ENCODE measurements around the gene BAIAP2. TPM values are rescaled to one million over a fixed set of nuclear protein-coding genes. Genes with fewer than 3 reads are reported as not detected.
A peak's percentile ranks its signal among the peaks of the same experiment; 100 is the strongest.

The BAIAP2 gene
- total RNA-seq, 4 donors from 2014 or later: 7.3 to 36.1 (median 15.4) TPM

DNA sequence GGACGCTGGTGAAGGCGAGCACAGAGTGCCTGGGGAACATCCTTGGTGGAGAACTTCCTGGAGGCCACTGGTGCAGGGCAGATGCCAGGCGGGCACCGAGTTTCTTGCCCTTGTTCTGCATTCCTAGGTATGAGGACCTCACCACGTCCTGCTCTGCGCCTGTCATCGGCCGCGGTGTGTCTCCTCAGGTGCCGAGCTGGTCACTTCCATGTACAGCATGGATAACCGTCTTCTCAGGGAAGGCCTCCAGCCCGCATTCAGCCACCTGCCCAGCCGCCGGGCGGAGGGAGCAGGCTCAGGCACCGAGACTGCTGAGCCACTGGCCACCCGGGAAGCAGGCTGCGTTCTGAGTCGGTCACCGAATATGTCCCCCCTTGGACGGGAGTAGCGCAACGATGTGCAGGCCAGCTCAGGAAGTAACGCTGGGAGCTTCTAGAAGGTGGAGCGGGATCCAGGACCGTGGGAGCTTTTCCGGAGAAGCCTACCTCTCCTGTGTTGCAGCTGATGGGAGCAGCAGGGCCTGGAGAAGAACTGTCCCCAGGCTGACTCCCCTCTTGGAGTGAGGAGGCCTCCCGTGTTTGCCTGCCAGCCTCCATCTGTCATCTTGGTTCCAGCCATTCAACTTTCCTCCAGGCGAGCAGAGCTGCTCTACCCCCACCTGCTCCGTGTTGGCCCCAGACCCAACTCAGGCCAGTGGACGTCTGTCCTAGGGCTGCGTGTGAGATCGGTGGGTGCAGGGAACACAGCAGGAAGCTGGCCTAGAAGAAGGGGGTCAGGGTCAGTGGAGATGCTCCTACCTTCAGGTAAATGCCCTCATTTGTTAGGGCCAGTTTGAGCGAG, 2.1 kb upstream of the BAIAP2 start:
- intact Hi-C loops (cut with DNase I; ENCODE audit: low total_unique reads): loop anchor here (10.0 kb wide), 1 partner anchor 192 kb away; the partner anchor contains the start of gene CEP131
- Histone ChIP-seq H3K4me1 (peaks cover 7 to 15% of the 10 kb centered on the region in 2 donors), H3K36me3 (no peaks in the 10 kb centered on the region), H3K4me3 (no peak overlapping the region), H3K9me3 (no peaks in the 10 kb centered on the region), H3K27ac (no peak overlapping the region), H3K27me3 (peaks cover 13 to 17% (median 17%) of the 10 kb centered on the region in 3 donors)
- DNase-seq (no peak), ATAC-seq (no peak)
- TF ChIP-seq POLR2A (IDR thresholded peaks at IDR 0.05) (no peak), CTCF (IDR thresholded peaks at IDR 0.05 in 4 of 5, conservative IDR thresholded peaks at IDR 0.05 in 1 of 5) (no peak)
- in situ Hi-C loops (cut with MboI; ENCODE audit: low sequenced_read_pairs in 4 of 4): no loop called here

DNA sequence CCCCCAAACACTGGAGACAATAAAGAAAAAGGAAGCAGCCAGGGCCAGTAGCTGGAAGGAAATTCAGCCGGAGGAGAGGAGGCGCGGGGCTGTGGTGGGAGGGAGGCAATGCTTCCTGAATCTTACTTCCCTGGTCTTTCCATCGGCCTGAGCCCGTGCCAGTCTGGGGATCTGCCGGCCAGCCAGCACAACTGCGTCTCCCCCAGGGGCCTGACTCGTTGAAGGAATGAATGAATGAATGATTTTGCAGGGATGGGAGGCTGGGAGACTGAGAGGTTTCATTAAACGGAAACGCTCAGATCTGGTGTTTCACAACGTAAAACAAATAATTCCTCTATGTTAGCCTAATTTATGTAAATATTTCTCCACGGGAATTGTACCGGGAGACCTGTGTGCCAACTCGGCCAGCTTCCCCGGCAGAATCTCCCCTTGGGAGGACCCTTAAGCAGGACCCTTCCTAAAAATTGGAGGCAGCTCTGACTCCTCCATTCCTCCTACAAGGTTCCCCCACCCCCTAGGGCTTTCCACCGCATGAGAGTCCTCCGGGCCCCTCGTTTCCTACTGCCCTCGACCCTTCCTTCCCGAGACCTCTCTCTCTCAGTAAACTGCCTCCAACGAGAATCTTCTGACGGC, 1.3 kb upstream of the BAIAP2 start:
- H3K4me3 ChIP-seq: peak overlapping the region; percentile 50 to 55 (median 54)
- no peaks in the 10 kb centered on the region for H3K36me3 ChIP-seq
- no peaks in the 10 kb centered on the region for H3K9me3 ChIP-seq
- in situ Hi-C loops (cut with MboI; ENCODE audit: low sequenced_read_pairs in 4 of 4): no loop called here
- DNase-seq (no peak), ATAC-seq (no peak)
- peaks cover 5 to 10% (median 9%) of the 10 kb centered on the region in 3 donors for H3K27me3 ChIP-seq
- H3K4me1 ChIP-seq: peaks cover 14 to 22% of the 10 kb centered on the region in 2 donors
- H3K27ac ChIP-seq: no peak overlapping the region
- no peak for TF ChIP-seq POLR2A (IDR thresholded peaks at IDR 0.05)
- no peak for TF ChIP-seq CTCF (IDR thresholded peaks at IDR 0.05 in 4 of 5, conservative IDR thresholded peaks at IDR 0.05 in 1 of 5)
- intact Hi-C loops (cut with DNase I; ENCODE audit: low total_unique reads): loop anchor here (10.0 kb wide), 1 partner anchor 191 kb away; the partner anchor contains the start of gene CEP131

DNA sequence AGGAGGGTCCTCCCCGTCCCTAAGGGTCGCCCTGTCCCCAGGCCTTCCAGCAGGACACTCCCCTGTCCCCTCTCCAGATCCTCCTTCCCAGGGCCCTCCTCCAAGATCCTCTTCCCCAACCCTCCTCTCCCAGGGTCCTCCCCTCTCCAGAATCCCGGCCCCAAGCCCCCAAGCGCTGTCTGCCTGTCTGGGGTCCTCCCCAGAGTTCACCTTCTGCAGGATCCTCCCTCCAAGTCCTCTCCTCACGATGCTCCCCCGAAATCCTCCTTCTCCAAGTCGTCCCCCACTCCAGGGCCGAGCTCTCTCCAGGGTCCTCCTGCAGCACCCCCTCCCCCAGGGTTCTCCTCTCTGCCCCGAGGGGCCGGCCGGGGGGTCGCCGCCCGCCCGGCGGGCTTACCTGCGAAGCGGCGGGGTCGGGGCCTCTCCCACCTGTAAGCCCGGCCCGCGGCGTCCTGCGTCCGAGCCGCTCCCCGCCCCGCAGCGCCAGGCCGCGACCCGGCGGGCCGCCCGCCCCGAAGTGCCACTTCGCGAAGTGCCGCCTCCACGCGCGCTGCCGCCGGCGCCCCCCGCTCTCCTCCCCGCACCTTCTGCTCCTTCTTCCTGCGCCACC, 678 bp upstream of the BAIAP2 start:
- peak overlapping the region; percentile 50 to 55 (median 54) for H3K4me3 ChIP-seq
- no peaks in the 10 kb centered on the region for H3K36me3 ChIP-seq
- DNase-seq (no peak), ATAC-seq (peak; percentile 12 to 19)
- in situ Hi-C loops (cut with MboI; ENCODE audit: low sequenced_read_pairs in 4 of 4): no loop called here
- H3K9me3 ChIP-seq: no peaks in the 10 kb centered on the region
- TF ChIP-seq POLR2A (IDR thresholded peaks at IDR 0.05) (no peak), CTCF (IDR thresholded peaks at IDR 0.05 in 4 of 5, conservative IDR thresholded peaks at IDR 0.05 in 1 of 5) (no peak)
- peaks cover 3 to 5% (median 4%) of the 10 kb centered on the region in 3 donors for H3K27me3 ChIP-seq
- intact Hi-C loops (cut with DNase I; ENCODE audit: low total_unique reads): loop anchor here (10.0 kb wide), 1 partner anchor 191 kb away; the partner anchor contains the start of gene CEP131
- peaks cover 14 to 28% of the 10 kb centered on the region in 2 donors for H3K4me1 ChIP-seq
- H3K27ac ChIP-seq: no peak overlapping the region

DNA sequence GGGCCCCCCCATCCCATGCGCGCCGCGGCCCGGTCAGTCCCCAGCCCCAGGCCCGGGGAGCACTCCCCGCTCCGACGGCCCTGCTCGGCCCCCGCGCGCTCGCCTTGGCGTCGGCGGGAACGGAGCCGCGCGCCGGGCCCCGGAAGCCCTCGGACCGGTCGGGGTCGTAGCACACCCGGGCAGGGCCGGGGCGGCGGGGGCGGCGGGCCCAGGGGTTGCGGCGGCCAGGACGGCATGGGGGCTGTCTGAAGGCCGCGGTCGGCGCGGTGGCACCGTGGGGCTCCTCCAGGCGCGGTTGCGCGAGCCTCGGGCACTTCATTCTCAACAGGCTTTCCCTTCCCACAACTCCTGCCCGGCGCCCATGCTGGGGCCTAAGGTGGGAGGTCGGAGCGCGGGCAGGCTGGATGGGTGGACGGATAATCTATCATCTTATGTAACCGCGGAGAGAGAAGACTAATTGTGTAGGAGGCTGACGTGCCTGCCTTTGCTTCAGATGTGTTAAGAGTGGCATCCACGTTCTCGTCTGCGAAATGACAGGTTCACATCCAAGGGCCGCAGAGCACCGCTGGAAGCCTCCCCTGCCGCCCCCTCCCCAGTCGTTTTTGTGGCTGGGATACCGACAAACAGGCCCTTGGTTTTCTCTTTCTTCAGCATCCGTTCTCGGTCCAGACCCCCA, 708 bp downstream of the BAIAP2 start:
- DNase-seq (no peak), ATAC-seq (no peak)
- in situ Hi-C loops (cut with MboI; ENCODE audit: low sequenced_read_pairs in 4 of 4): no loop called here
- no peaks in the 10 kb centered on the region for H3K9me3 ChIP-seq
- intact Hi-C loops (cut with DNase I; ENCODE audit: low total_unique reads): loop anchor here (1.0 to 10.0 kb wide), 3 partner anchors 21 to 189 kb away; partner anchors contain the start of gene CEP131
- peak overlapping the region; percentile 35 to 55 (median 45) for H3K4me3 ChIP-seq
- peak overlapping the region in 1 of 4 donors; percentile 34 for H3K27ac ChIP-seq
- H3K4me1 ChIP-seq: peaks cover 18 to 38% of the 10 kb centered on the region in 2 donors
- TF ChIP-seq CTCF (IDR thresholded peaks at IDR 0.05 in 4 of 5, conservative IDR thresholded peaks at IDR 0.05 in 1 of 5) (no peak), POLR2A (IDR thresholded peaks at IDR 0.05) (no peak)
- no peaks in the 10 kb centered on the region for H3K36me3 ChIP-seq
- peaks cover 0 to 4% (median 2%) of the 10 kb centered on the region in 3 donors for H3K27me3 ChIP-seq

All from gastrocnemius medialis (tissue), 4 donors.